ENCODE results near the gene AQP12A.

GRCh38 chr2:240728827-240729226, 37.2 kb downstream of the AQP12A start:
- TF ChIP-seq CTCF (IDR thresholded peaks at IDR 0.05) (no peak), EZH2phosphoT487 (IDR thresholded peaks at IDR 0.05; ENCODE audit: borderline replicate concordance, low read depth) (no peak), RFX5 (IDR thresholded peaks at IDR 0.05; ENCODE audit: low read length) (no peak), POLR2AphosphoS5 (IDR thresholded peaks at IDR 0.05; ENCODE audit: low read depth, low read length) (no peak), GATA2 (CRISPR knock-in tag; IDR thresholded peaks at IDR 0.05) (peak; percentile 46), RAD21 (IDR thresholded peaks at IDR 0.05; ENCODE audit: low read length) (no peak), MXI1 (IDR thresholded peaks at IDR 0.05; ENCODE audit: low read depth, low read length) (no peak), RXRA (IDR thresholded peaks at IDR 0.05; ENCODE audit: borderline replicate concordance, low read depth) (no peak), CHD2 (IDR thresholded peaks at IDR 0.05; ENCODE audit: low read length, partially characterized antibody) (no peak)

All from SK-N-SH (cell line).